SU-DHL-6 (cell line): ENCODE data around the gene NID1.

ENCODE experiments used
- CTCF ChIP-seq: fragments of 200-600 bp; sonication (generic); IDR thresholded peaks from one replicate; pipeline ENCODE4 v1.5.1; 2017; ENCODE audit warnings: antibody characterized with exemption, mild to moderate bottlenecking, low read length, moderate library complexity; ENCODE audit not compliant: insufficient read depth, poor library complexity, severe bottlenecking
- EZH2phosphoT487 ChIP-seq: fragments of 200-600 bp; sonication (generic), shearing (Covaris generic); conservative IDR thresholded peaks from 2 replicates; pipeline ENCODE4 v1.6.1; 2018; ENCODE audit warnings: mild to moderate bottlenecking, antibody characterized with exemption, low read length, moderate library complexity, mixed read lengths

DNA sequence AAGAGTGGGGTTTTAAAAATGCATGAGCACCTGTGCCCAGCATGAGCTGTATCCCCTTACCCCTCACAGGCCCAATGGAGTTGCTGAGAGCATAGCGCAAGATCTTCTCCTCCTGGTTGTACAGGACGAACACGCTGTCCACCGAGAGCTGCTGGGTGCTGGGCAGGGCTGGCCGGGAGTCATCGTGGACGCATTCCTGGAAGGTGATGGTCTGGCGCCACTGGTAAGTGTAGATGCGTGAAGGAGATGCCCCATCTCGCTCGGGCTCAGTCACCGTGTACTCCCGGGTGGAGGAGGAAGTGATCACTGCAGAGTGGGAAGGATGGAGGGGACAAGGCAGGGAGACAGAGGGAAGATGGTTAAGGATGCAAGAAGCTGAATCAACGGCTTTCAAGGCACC lies 39.1 kb downstream of the NID1 start:
- TF ChIP-seq CTCF, result no peak
- no peak for TF ChIP-seq EZH2phosphoT487
